ENCODE data around the gene CMPK2. TPM values are rescaled to one million over a fixed set of nuclear protein-coding genes. Genes with fewer than 3 reads are reported as not detected.

The CMPK2 gene
- polyA plus RNA-seq, 1 donor, result 13.3 TPM

DNA sequence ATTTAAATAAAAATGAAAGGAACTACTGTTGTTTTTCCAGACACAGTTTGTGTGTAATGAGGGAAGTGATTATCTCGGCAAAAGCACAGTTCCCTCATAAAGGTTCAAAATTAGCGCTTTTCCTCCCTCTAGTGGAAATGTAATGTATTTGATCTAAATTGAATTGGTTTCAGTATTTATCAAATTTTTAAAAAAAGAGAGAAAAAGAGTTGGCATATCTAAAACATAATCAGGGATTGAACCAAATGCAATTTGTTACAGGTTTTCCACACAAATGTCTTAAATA lies 37.5 kb downstream of the CMPK2 start:
- Histone ChIP-seq H3K27me3 (ENCODE audit: control insufficient read depth, insufficient read depth, low read length) (no peaks in the 10 kb centered on the region), H3K4me1 (ENCODE audit: control insufficient read depth, insufficient read depth, low read length) (no peaks in the 10 kb centered on the region), H3K9me3 (ENCODE audit: control insufficient read depth, low read depth, low read length) (no peaks in the 10 kb centered on the region), H3K27ac (ENCODE audit: low read length) (no peak overlapping the region), H3K36me3 (ENCODE audit: control insufficient read depth, insufficient read depth, low read length) (no peaks in the 10 kb centered on the region), H3K4me3 (ENCODE audit: low read length) (no peak overlapping the region)
- peak in 1 of 2 donors; percentile 13 for DNase-seq
- WGBS (ENCODE audit: insufficient coverage, low lambda C conversion rate), result no CpG with 5 or more reads among the region's 2 CpGs

DNA sequence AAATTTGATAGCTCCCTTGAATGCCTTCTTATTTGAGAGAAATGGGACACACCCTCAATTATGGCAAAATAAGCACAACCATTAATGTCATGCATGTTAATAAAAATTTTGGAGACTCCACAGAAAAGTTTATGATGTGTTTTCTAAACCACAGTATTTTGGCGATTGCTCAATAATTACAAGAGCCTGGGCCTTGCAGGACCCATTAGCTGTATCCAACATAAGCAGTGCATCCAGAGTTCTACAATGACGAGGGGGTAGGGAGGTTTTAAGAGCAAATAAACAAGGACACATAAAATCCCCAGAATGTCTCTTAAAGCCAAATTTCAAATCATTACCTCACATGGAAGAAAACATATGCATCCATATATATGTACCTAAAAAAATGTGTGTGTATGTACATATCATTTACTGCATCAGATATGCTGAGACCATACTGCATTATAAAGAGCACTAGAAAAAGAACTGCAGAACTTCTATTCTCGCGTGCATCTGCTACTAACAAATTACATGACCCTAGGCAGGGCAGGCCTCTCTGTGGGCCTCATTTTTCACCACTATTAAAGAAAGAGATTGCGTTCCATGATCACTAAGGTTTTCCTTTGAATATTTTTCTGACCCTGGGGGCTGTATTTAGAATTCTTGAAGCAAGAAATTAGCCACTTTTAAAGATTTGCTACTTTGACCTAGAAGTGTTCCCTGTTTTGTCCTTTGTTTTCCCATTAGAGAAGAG lies 38.0 kb downstream of the CMPK2 start:
- Histone ChIP-seq H3K9me3 (ENCODE audit: control insufficient read depth, low read depth, low read length) (no peaks in the 10 kb centered on the region), H3K27ac (ENCODE audit: low read length) (no peak overlapping the region), H3K27me3 (ENCODE audit: control insufficient read depth, insufficient read depth, low read length) (no peaks in the 10 kb centered on the region), H3K4me1 (ENCODE audit: control insufficient read depth, insufficient read depth, low read length) (no peaks in the 10 kb centered on the region), H3K4me3 (ENCODE audit: low read length) (no peak overlapping the region), H3K36me3 (ENCODE audit: control insufficient read depth, insufficient read depth, low read length) (no peaks in the 10 kb centered on the region)
- WGBS (ENCODE audit: insufficient coverage, low lambda C conversion rate), result no CpG with 5 or more reads among the region's 5 CpGs
- DNase-seq, result peak in 1 of 2 donors; percentile 6

DNA sequence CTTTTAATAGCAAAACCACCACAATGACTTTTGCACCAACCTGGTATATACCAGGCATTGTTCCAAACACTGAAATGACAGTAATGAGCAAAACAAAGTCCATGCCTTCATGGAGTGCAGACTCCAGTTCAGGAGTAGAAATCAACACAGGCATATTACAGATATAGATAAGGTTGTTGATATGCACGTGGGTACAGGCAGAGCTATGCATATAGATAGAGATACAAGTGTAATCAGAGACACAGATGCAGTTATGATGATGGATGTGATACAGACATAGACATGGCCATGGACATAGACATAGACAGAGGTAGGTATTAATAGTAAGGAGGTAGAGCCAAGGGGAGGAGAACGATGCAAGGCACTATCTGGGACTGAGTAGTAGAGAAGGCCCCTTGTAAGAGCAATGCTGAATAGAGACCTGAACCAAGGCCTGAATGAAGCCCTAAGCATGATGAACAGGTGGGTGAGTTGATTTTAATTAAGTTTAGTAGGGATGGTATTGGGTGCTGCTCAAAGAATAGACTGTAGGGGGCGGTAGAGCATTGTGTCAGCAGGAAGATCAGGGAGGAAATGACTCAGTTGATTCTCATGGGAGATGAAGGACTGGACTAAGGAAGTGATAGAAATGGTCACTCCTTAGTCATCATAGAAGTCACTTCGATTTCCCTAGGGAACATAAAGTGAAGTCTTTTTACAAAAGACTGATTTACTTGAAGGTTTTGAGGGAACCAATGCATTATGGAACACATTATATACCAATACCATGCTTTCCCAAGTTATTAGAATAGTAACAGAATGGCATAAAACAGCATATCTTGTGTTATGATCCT lies 39.4 kb downstream of the CMPK2 start:
- no peaks in the 10 kb centered on the region for H3K9me3 ChIP-seq (ENCODE audit: control insufficient read depth, low read depth, low read length)
- no peaks in the 10 kb centered on the region for H3K4me1 ChIP-seq (ENCODE audit: control insufficient read depth, insufficient read depth, low read length)
- no peak overlapping the region for H3K27ac ChIP-seq (ENCODE audit: low read length)
- no peaks in the 10 kb centered on the region for H3K27me3 ChIP-seq (ENCODE audit: control insufficient read depth, insufficient read depth, low read length)
- no peaks in the 10 kb centered on the region for H3K36me3 ChIP-seq (ENCODE audit: control insufficient read depth, insufficient read depth, low read length)
- whole genome bisulfite sequencing (ENCODE audit: insufficient coverage, low lambda C conversion rate), result 71% methylated on average over 1 of the region's 4 CpGs
- peak; percentile 22 to 32 for DNase-seq
- no peak overlapping the region for H3K4me3 ChIP-seq (ENCODE audit: low read length)

DNA sequence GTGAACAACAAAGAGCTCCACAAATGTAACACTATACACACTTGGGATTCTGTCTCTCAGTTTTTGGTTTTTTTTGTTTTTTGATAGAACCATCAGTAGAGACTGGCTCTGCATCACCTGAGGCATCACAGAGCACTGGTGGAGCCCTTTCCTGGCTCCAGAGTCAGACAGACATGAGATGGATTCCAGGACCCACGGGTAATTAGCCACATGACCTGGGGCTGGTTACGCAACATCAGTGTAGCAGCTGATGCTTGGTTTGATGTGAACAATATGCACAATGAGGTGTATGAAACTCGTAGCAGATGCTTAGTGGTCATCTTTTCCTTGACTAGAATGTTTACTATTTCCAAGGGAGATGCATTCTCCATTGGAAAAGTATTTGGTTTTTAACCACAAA lies 40.7 kb downstream of the CMPK2 start:
- no CpG with 5 or more reads among the region's 3 CpGs for WGBS (ENCODE audit: insufficient coverage, low lambda C conversion rate)
- no peak overlapping the region for H3K27ac ChIP-seq (ENCODE audit: low read length)
- no peaks in the 10 kb centered on the region for H3K9me3 ChIP-seq (ENCODE audit: control insufficient read depth, low read depth, low read length)
- H3K4me3 ChIP-seq (ENCODE audit: low read length), result no peak overlapping the region
- no peaks in the 10 kb centered on the region for H3K36me3 ChIP-seq (ENCODE audit: control insufficient read depth, insufficient read depth, low read length)
- peak; percentile 14 to 46 for DNase-seq
- H3K4me1 ChIP-seq (ENCODE audit: control insufficient read depth, insufficient read depth, low read length), result no peaks in the 10 kb centered on the region
- H3K27me3 ChIP-seq (ENCODE audit: control insufficient read depth, insufficient read depth, low read length), result no peaks in the 10 kb centered on the region

DNA sequence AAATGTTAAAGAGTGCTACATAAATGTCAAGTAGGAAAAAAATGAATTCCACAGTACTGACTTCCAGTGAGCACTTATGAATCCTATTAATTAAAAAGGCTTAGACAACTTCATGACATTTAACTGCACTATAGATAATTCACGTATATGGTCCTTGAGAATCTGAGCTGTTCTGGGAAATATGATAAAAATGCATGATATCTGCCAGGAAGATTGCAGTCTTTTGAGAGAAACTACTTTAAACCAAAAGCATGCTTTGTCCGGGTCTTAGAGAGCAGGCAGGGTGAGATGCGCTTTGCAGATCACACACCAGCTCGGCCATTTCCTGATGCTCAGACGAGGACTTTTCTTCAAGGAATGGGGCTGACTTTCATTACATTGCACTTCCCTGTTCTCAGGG lies 42.6 kb downstream of the CMPK2 start:
- Histone ChIP-seq H3K27me3 (ENCODE audit: control insufficient read depth, insufficient read depth, low read length) (no peaks in the 10 kb centered on the region), H3K36me3 (ENCODE audit: control insufficient read depth, insufficient read depth, low read length) (no peaks in the 10 kb centered on the region), H3K4me3 (ENCODE audit: low read length) (no peak overlapping the region), H3K4me1 (ENCODE audit: control insufficient read depth, insufficient read depth, low read length) (no peaks in the 10 kb centered on the region), H3K27ac (ENCODE audit: low read length) (no peak overlapping the region), H3K9me3 (ENCODE audit: control insufficient read depth, low read depth, low read length) (no peaks in the 10 kb centered on the region)
- WGBS (ENCODE audit: insufficient coverage, low lambda C conversion rate), result no CpG with 5 or more reads among the region's 5 CpGs
- DNase-seq, result peak in 1 of 2 donors; percentile 2

DNA sequence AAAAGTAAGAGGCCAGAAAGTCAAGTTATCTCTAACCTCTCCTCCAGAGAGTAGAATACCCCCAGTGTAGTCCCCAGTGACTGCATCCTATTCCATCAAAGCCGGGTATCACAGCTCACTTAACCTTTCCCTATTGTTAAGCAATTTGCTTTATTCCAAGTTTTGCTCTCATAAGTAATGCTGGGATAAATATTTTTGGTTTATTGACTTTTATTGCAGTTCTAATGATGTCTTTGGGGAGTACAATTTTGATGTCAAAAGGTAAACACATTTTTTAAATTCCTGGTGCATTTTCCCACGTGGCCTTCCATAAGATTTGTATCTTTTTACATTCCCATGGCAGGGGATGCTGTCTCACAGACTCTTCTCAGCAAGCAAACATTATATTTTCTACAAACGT lies 43.3 kb downstream of the CMPK2 start:
- Histone ChIP-seq H3K36me3 (ENCODE audit: control insufficient read depth, insufficient read depth, low read length) (no peaks in the 10 kb centered on the region), H3K9me3 (ENCODE audit: control insufficient read depth, low read depth, low read length) (no peaks in the 10 kb centered on the region), H3K27ac (ENCODE audit: low read length) (no peak overlapping the region), H3K4me1 (ENCODE audit: control insufficient read depth, insufficient read depth, low read length) (no peaks in the 10 kb centered on the region), H3K4me3 (ENCODE audit: low read length) (no peak overlapping the region), H3K27me3 (ENCODE audit: control insufficient read depth, insufficient read depth, low read length) (peaks cover 1% of the 10 kb centered on the region)
- no peak for DNase-seq
- 17% methylated on average over 1 of the region's 3 CpGs for WGBS (ENCODE audit: insufficient coverage, low lambda C conversion rate)

DNA sequence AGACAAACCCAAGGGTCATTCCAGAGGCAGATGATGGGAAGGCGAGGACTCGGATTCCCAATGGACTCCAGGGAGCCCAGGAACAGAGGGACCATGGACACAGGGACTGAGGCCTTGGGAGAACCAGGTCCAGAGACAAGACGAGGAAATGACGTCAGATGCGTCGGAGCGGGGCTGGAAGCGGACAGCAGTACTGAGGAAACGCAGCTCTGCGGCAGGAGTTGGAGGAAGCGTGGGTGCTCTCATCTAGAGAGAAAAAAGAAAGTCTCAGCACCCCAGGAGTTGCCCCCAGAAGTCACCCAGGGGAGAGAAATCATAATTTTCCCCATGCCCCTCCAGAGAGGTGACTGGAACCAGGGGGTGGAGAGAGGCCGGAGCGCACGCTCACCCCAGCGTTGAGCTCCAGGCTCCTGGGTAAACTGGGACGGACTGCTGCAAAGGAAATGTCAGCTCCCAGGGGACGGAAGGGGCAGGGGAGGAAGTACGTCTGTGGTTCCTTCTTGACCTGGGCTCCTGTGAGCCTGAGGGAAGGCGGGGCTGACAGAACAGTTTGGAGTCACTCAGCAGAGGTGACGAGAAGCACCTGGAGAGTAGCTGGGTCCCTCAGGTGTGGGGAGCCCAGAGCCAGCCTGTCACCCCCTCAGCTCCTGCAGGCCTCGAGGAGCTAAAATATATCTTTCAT lies 44.7 kb downstream of the CMPK2 start:
- H3K36me3 ChIP-seq (ENCODE audit: control insufficient read depth, insufficient read depth, low read length), result no peaks in the 10 kb centered on the region
- DNase-seq, result no peak
- WGBS (ENCODE audit: insufficient coverage, low lambda C conversion rate), result 100% methylated on average over 2 of the region's 21 CpGs

DNA sequence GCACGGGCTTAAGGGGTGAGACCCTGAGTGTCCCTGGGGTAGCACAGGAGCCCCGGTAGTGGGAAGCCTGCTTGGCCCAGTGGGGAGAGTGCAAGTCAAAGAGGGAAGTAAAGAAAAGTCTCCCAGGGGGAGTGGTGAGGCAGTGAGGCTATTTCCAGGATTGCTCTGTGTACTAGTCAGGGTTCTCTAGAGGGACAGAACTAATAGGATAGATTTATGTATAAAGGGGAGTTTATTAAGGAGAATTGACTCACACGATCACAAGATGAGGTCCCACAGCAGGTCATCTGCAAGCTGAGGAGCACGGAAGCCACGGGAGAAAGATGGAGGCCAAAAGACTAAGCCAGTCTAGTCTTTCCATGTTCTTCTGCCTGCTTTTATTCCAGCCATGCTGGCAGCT lies 45.5 kb downstream of the CMPK2 start:
- Histone ChIP-seq H3K9me3 (ENCODE audit: control insufficient read depth, low read depth, low read length) (no peaks in the 10 kb centered on the region), H3K27me3 (ENCODE audit: control insufficient read depth, insufficient read depth, low read length) (peaks cover 2% of the 10 kb centered on the region), H3K27ac (ENCODE audit: low read length) (no peak overlapping the region), H3K36me3 (ENCODE audit: control insufficient read depth, insufficient read depth, low read length) (no peaks in the 10 kb centered on the region), H3K4me1 (ENCODE audit: control insufficient read depth, insufficient read depth, low read length) (no peaks in the 10 kb centered on the region), H3K4me3 (ENCODE audit: low read length) (no peak overlapping the region)
- DNase-seq, result no peak
- WGBS (ENCODE audit: insufficient coverage, low lambda C conversion rate), result 100% methylated on average over 2 of the region's 5 CpGs

More for the DNA sequence above, 44.7 kb downstream of the CMPK2 start:
- H3K4me3 ChIP-seq (ENCODE audit: low read length), result no peak overlapping the region
- H3K9me3 ChIP-seq (ENCODE audit: control insufficient read depth, low read depth, low read length), result no peaks in the 10 kb centered on the region
- no peak overlapping the region for H3K27ac ChIP-seq (ENCODE audit: low read length)
- peaks cover 2% of the 10 kb centered on the region for H3K27me3 ChIP-seq (ENCODE audit: control insufficient read depth, insufficient read depth, low read length)
- H3K4me1 ChIP-seq (ENCODE audit: control insufficient read depth, insufficient read depth, low read length), result no peaks in the 10 kb centered on the region

DNA sequence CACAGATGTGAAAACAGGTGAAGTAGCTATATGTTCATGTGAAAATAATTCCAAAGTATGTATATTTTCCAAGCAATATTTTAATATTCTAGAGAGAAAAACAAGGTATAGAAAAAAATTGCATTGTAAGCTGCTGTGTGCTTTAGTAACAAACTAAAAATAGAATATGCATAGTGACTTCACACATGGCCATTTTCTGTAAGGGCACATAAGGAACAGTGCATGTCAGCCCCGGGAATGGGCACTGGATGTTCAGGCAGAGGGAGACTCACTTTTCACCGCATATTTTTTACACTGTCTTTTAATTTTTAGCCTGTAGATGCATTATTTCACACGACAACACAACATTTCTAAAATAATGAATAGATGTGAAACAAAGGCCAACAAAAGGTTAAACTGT lies 46.0 kb downstream of the CMPK2 start:
- Histone ChIP-seq H3K27me3 (ENCODE audit: control insufficient read depth, insufficient read depth, low read length) (peaks cover 2% of the 10 kb centered on the region), H3K4me3 (ENCODE audit: low read length) (no peak overlapping the region), H3K9me3 (ENCODE audit: control insufficient read depth, low read depth, low read length) (no peaks in the 10 kb centered on the region), H3K27ac (ENCODE audit: low read length) (no peak overlapping the region), H3K36me3 (ENCODE audit: control insufficient read depth, insufficient read depth, low read length) (no peaks in the 10 kb centered on the region), H3K4me1 (ENCODE audit: control insufficient read depth, insufficient read depth, low read length) (no peaks in the 10 kb centered on the region)
- 100% methylated on average over 2 of the region's 3 CpGs for WGBS (ENCODE audit: insufficient coverage, low lambda C conversion rate)
- DNase-seq, result no peak

DNA sequence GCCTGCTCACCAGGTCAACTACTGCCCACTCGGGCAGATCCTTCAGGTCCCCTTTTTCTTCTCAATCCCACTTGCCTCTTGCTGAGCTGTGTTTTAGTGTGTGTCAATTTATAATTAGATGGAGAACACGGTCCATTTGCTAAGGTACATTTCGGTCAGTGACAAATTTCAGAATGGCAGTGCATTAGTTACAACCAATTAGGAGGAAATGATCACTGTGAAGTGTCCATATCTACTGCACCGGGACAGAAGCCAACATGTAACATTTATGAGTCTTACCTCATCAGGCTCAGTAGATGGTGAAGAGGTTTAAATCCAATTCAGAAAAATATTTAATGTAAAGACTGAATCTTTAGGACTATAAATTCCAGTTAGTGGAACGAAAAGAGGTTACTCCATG lies 47.7 kb downstream of the CMPK2 start:
- WGBS (ENCODE audit: insufficient coverage, low lambda C conversion rate), result 100% methylated on average over 1 of the region's 5 CpGs
- Histone ChIP-seq H3K4me3 (ENCODE audit: low read length) (no peak overlapping the region), H3K36me3 (ENCODE audit: control insufficient read depth, insufficient read depth, low read length) (no peaks in the 10 kb centered on the region), H3K9me3 (ENCODE audit: control insufficient read depth, low read depth, low read length) (no peaks in the 10 kb centered on the region), H3K27me3 (ENCODE audit: control insufficient read depth, insufficient read depth, low read length) (peaks cover 2% of the 10 kb centered on the region), H3K27ac (ENCODE audit: low read length) (no peak overlapping the region), H3K4me1 (ENCODE audit: control insufficient read depth, insufficient read depth, low read length) (no peaks in the 10 kb centered on the region)
- DNase-seq, result no peak

Measured in large intestine (tissue), 3 donors.